Gastroesophageal sphincter (tissue), 3 donors: ENCODE results near the gene VCX3A.

Source experiments
- EP300 ChIP-seq: sonication (generic); formaldehyde crosslinking; IDR thresholded peaks from one replicate; pipeline ENCODE4 v1.6.1; 2017; ENCODE audit warnings: antibody characterized with exemption, mild to moderate bottlenecking
- POLR2A ChIP-seq, 2 donors: fragments of 450-650 bp; IDR thresholded peaks; one replicate each; pipeline ENCODE4 v1.6.1; 2017; ENCODE audit warnings: antibody characterized with exemption in 2 of 2, mild to moderate bottlenecking in 2 of 2, moderate library complexity in 1 of 2
- POLR2AphosphoS5 ChIP-seq: sonication (generic); formaldehyde crosslinking; IDR thresholded peaks from one replicate; pipeline ENCODE4 v1.6.1; 2017; ENCODE audit warnings: antibody characterized with exemption
- TF ChIP-seq, protein P1 (sequence below), 4 experiments: fragments of 200-600 bp in 2 of 4; fragments of 450-650 bp in 2 of 4; sonication (generic) in 1 of 4; IDR thresholded peaks; one replicate each; pipeline ENCODE4 v1.5.1; 2017 to 2019; ENCODE audit warnings: antibody characterized with exemption in 4 of 4, mild to moderate bottlenecking in 2 of 4, moderate library complexity in 2 of 4

DNA sequence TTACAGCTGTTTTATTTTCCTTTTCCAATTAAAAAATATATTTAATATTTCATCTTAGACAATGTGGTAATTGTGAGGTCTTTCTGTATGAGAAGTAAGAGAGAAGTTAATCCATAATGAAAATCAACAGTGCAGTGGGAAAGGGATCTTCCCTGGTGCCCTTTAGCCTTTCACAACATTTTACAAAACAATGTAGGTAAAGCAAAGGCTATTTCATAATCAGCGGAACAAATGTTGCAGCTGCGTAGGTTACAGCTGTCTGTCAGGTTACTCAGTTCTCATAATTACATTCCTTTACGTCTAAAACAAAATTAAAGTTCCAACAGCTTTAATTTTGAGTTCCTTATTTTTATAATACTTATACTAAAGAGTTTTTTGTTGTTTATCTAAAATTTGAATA is 22.8 kb upstream of the VCX3A start:
- TF ChIP-seq POLR2AphosphoS5 (no peak), POLR2A (IDR thresholded peaks at IDR 0.05) (no peak), EP300 (no peak)
- TF ChIP-seq, protein P1, sequence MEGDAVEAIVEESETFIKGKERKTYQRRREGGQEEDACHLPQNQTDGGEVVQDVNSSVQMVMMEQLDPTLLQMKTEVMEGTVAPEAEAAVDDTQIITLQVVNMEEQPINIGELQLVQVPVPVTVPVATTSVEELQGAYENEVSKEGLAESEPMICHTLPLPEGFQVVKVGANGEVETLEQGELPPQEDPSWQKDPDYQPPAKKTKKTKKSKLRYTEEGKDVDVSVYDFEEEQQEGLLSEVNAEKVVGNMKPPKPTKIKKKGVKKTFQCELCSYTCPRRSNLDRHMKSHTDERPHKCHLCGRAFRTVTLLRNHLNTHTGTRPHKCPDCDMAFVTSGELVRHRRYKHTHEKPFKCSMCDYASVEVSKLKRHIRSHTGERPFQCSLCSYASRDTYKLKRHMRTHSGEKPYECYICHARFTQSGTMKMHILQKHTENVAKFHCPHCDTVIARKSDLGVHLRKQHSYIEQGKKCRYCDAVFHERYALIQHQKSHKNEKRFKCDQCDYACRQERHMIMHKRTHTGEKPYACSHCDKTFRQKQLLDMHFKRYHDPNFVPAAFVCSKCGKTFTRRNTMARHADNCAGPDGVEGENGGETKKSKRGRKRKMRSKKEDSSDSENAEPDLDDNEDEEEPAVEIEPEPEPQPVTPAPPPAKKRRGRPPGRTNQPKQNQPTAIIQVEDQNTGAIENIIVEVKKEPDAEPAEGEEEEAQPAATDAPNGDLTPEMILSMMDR (IDR thresholded peaks at IDR 0.05) = no peak
